MCF 10A (cell line): ENCODE data around the gene APOB. TPM values are rescaled to one million over a fixed set of nuclear protein-coding genes. Genes with fewer than 3 reads are reported as not detected.

ENCODE experiments used
- BruUV-seq: library from RNA; stranded (reverse); fragments of 400-500 nt; replicated peaks from 2 replicates; lab custom pipeline; 2021; lab: Mats Ljungman, UMichigan
- CTCF ChIA-PET: fragments of 300-600 bp; sonication (Branson Sonifier 250); formaldehyde crosslinking; extraction: SDS; loops from one replicate; lab custom pipeline; 2021; ENCODE audit warnings: antibody characterized with exemption, inconsistent platforms; lab: Yijun Ruan, JAX
- POLR2A ChIA-PET: fragments of 300-600, 350-650 bp; sonication (Branson Sonifier 250); formaldehyde crosslinking; extraction: SDS; loops from one replicate; lab custom pipeline; 2020; ENCODE audit warnings: antibody characterized with exemption, inconsistent platforms; lab: Yijun Ruan, JAX
- DNase-seq: peaks from one replicate; pipeline ENCODE4 v3.0.0-alpha.2; 2018; ENCODE audit not compliant: unreplicated experiment
- H3K27ac Mint-ChIP-seq: one replicate; pipeline ENCODE4 v1.8.0; 2022; ENCODE audit warnings: mild to moderate bottlenecking, low read depth, mixed read lengths; ENCODE audit not compliant: unreplicated experiment
- H3K27me3 Mint-ChIP-seq: one replicate; pipeline ENCODE4 v1.8.0; 2022; ENCODE audit warnings: mixed read lengths; ENCODE audit not compliant: insufficient read depth, unreplicated experiment
- H3K36me3 Mint-ChIP-seq: one replicate; pipeline ENCODE4 v1.8.0; 2022; ENCODE audit warnings: mild to moderate bottlenecking, moderate library complexity, mixed read lengths; ENCODE audit not compliant: insufficient read depth, unreplicated experiment
- H3K4me1 Mint-ChIP-seq: one replicate; pipeline ENCODE4 v1.8.0; 2022; ENCODE audit warnings: mixed read lengths; ENCODE audit not compliant: insufficient read depth, unreplicated experiment
- H3K4me3 Mint-ChIP-seq: one replicate; pipeline ENCODE4 v1.8.0; 2022; ENCODE audit warnings: mild to moderate bottlenecking, moderate library complexity, mixed read lengths; ENCODE audit not compliant: unreplicated experiment
- H3K9me3 Mint-ChIP-seq: one replicate; pipeline ENCODE4 v1.8.0; 2022; ENCODE audit warnings: mixed read lengths; ENCODE audit not compliant: unreplicated experiment
- intact Hi-C: fragments of 100-400 bp; cut with micrococcal nuclease; formaldehyde crosslinking; loops from 2 replicates; pipeline ENCODE4 v1.14.1; 2022
- total RNA-seq: library from RNA; stranded (reverse); gene quantifications from 2 replicates; pipeline ENCODE4 v1.2.3, GENCODE V29; 2022
- TF ChIP-seq, protein P1 (sequence below): fragments of 200-600 bp; IDR thresholded peaks from one replicate; pipeline ENCODE4 v1.8.0; 2022; ENCODE audit warnings: antibody characterized with exemption, mild to moderate bottlenecking; ENCODE audit not compliant: unreplicated experiment

The APOB gene
- total RNA-seq, 1 experiment from 2014 or later, result not detected

DNA sequence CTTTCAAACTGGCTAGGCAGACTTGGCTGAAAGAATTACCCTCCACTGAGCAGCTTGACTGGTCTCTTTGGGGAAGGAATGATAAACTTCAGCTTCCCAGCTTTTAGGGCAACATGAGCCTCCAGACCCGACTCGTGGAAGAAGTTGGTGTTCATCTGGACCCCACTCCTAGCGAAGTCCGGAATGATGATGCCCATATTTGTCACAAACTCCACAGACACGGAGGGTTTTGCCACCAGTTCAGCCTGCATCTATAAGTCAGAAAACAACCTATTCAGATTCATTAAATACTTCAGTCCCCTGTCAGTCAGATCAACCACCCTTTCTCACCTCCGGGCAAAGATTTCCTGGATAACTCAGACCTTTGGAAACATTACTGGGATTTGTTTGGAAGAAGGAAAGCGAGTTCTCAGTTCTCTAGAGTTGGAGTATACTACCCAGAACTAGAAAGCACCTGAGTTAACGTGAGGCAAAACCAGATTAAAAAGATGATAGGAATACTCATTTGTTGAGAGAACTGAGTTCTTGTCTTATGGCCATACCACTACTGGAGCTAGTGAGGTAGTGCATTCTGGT lies 21.0 kb downstream of the APOB start:
- CTCF ChIA-PET, result interaction anchor here (0.6 to 1.8 kb wide), 5 partner anchors 18 to 370 kb away, joined by 3 to 6 read pairs (median 3); no protein-coding TSS in a partner anchor
- Mint-ChIP-seq H3K27ac (no peak overlapping the region), H3K36me3 (no peaks in the 10 kb centered on the region), H3K4me3 (no peak overlapping the region), H3K27me3 (peaks cover 21% of the 10 kb centered on the region), H3K4me1 (no peaks in the 10 kb centered on the region), H3K9me3 (no peaks in the 10 kb centered on the region)
- POLR2A ChIA-PET, result interaction anchor here (0.6 kb wide), 1 partner anchor 933 kb away, joined by 4 read pairs; no protein-coding TSS in a partner anchor
- TF ChIP-seq, protein P1, sequence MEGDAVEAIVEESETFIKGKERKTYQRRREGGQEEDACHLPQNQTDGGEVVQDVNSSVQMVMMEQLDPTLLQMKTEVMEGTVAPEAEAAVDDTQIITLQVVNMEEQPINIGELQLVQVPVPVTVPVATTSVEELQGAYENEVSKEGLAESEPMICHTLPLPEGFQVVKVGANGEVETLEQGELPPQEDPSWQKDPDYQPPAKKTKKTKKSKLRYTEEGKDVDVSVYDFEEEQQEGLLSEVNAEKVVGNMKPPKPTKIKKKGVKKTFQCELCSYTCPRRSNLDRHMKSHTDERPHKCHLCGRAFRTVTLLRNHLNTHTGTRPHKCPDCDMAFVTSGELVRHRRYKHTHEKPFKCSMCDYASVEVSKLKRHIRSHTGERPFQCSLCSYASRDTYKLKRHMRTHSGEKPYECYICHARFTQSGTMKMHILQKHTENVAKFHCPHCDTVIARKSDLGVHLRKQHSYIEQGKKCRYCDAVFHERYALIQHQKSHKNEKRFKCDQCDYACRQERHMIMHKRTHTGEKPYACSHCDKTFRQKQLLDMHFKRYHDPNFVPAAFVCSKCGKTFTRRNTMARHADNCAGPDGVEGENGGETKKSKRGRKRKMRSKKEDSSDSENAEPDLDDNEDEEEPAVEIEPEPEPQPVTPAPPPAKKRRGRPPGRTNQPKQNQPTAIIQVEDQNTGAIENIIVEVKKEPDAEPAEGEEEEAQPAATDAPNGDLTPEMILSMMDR, result no peak
- BruUV-seq, result no TSS peak
- intact Hi-C loops, result no loop called here
- no peak for DNase-seq

DNA sequence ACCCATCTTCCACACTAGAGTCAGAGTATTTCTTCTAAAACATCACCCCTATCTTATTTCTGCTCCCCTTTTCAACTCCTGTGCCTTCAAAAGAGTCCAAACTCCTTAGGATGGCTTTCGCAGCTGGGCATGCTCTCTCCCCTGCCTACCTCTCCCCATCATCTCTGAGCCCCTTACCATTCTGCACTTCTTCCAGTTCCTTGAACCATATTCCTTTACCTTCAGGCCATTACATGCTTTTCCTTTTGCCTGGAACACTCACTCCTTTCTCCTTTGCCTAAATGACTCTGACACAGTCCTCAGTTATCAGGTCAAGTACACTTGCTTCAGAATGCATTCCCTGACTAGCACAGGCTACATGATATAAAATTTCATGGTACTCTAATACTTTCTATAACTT lies 22.4 kb downstream of the APOB start:
- no TSS peak for BruUV-seq
- Mint-ChIP-seq H3K4me1 (no peaks in the 10 kb centered on the region), H3K9me3 (no peaks in the 10 kb centered on the region), H3K27me3 (peaks cover 25% of the 10 kb centered on the region), H3K27ac (no peak overlapping the region), H3K4me3 (no peak overlapping the region), H3K36me3 (no peaks in the 10 kb centered on the region)
- DNase-seq, result no peak
- TF ChIP-seq, protein P1, result no peak
- ChIA-PET CTCF (interaction anchor here (0.9 kb wide), 1 partner anchor 21 kb away, joined by 5 read pairs; no protein-coding TSS in a partner anchor), POLR2A (no interaction called here)
- intact Hi-C loops, result no loop called here

DNA sequence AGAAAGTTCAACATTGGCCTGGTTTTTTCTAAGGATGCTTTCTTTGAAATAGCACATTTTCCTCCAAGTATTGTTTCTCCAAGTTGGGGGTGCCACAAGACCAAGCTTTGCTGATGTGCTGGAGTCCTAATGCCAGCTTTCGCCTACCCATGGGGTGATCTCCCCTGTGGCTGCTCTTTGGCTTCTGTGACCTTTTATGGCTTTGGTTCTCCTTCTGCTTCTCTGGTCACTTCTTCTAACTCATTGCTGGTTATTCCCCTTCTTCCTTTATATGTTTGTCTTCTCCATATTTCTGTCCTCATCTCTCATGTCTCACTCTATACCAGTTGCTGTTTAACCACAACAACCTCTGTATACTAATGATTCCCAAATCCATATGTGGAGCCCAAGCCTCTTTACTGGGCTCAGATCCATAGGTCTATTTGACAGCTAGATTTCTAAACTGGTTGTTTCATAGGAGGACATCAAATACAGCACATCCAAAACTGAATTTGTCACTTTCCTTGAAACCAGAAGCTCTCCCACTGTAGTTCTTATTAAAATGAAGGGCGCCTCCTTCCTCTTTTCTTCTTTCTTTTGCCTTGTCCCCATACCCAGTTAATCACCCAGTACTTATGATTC lies 23.1 kb downstream of the APOB start:
- intact Hi-C loops, result no loop called here

More for the DNA sequence above, 23.1 kb downstream of the APOB start:
- POLR2A ChIA-PET, result no interaction called here
- H3K4me1 Mint-ChIP-seq, result no peaks in the 10 kb centered on the region
- BruUV-seq, result no TSS peak
- no peak for DNase-seq
- no peaks in the 10 kb centered on the region for H3K36me3 Mint-ChIP-seq
- H3K4me3 Mint-ChIP-seq, result no peak overlapping the region
- CTCF ChIA-PET, result interaction anchor here (0.9 kb wide), 1 partner anchor 22 kb away, joined by 5 read pairs; no protein-coding TSS in a partner anchor
- H3K27ac Mint-ChIP-seq, result no peak overlapping the region
- no peaks in the 10 kb centered on the region for H3K9me3 Mint-ChIP-seq
- TF ChIP-seq, protein P1, result no peak
- peaks cover 25% of the 10 kb centered on the region for H3K27me3 Mint-ChIP-seq
